HUES48 (cell line): Measurements from ENCODE around the gene RIPOR2.
A peak's percentile ranks its signal among the peaks of the same experiment; 100 is the strongest.

ENCODE experiments used
- H3K27ac ChIP-seq: one replicate; pipeline ENCODE4 v1.7.0; 2013; ENCODE audit warnings: low read depth, low read length, inconsistent platforms
- H3K27me3 ChIP-seq: 2 replicates; pipeline ENCODE4 v1.6.1; 2013; ENCODE audit warnings: mild to moderate bottlenecking, low read length; ENCODE audit not compliant: control insufficient read depth, insufficient read depth
- H3K36me3 ChIP-seq: 2 replicates; pipeline ENCODE4 v1.6.1; 2013; ENCODE audit warnings: low read length; ENCODE audit not compliant: control insufficient read depth, insufficient read depth
- H3K4me1 ChIP-seq: 2 replicates; pipeline ENCODE4 v1.6.1; 2013; ENCODE audit warnings: mild to moderate bottlenecking, low read length; ENCODE audit not compliant: control insufficient read depth, insufficient read depth
- H3K4me3 ChIP-seq: 2 replicates; pipeline ENCODE4 v1.5.1; 2013; ENCODE audit warnings: mild to moderate bottlenecking, low read depth, low read length
- H3K9ac ChIP-seq: 2 replicates; pipeline ENCODE4 v1.6.1; 2013; ENCODE audit warnings: mild to moderate bottlenecking, low read depth, low read length, moderate library complexity
- H3K9me3 ChIP-seq: 2 replicates; pipeline ENCODE4 v1.6.1; 2013; ENCODE audit warnings: low read length; ENCODE audit not compliant: control insufficient read depth, insufficient read depth

RIPOR2 gene

DNA sequence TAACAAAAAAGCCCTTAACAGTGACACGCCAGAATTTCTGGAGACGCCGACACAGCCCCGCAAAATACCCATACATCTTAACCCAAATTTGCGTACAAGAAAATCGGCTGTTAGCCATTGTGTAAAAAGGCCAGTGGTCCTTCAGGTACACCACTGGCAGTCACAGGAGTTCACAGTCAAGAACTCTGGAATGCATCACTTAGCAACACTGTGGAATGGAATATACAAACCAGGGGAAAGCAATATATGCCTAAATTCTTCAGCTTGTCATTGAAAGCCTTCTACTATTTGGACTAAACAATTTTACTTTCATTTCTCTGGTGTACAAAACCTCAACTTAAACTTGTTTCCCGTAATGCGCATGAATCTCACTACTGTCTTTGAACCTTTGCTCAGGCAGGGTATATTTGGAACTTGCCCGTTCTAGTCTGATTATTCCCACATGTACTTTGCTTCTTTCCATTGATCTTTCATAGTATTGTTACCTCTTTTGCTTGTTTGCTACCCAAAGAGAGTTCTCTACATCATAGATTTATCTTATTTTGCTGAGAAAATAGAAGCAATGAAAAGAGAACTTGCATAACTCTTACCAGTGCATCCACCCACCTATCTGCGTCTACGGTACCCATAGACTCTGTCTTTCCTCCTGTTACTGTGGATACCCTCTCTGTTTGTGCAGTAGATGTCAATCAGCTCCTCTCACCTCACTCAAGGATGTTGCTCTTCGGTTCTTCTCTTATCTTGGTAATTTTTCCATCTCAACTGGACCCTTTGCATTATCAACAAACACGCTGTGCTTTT is 136.8 kb downstream of the RIPOR2 start, which contains the start of gene ARMH2:
TSS of gene ARMH2 (minus strand) at position 178 of the 801 bp plus-strand sequence. CDS start at position 118, 60 bp downstream.
- H3K4me1 ChIP-seq, result peaks cover 5% of the 10 kb centered on the region; the same call in 1 of the 2 replicates

GRCh38 chr6:24797596-24798216 is 138.1 kb downstream of the RIPOR2 start:
- Histone ChIP-seq H3K9ac (no peak overlapping the region), H3K9me3 (no peaks in the 10 kb centered on the region), H3K36me3 (no peaks in the 10 kb centered on the region), H3K27me3 (no peaks in the 10 kb centered on the region), H3K4me1 (peaks cover 5% of the 10 kb centered on the region; the same call in 1 of the 2 replicates), H3K27ac (no peak overlapping the region), H3K4me3 (no peak overlapping the region)

More for the DNA sequence above, 136.8 kb downstream of the RIPOR2 start, which contains the start of gene ARMH2:
- H3K4me3 ChIP-seq, result no peak within 1 kb of the TSS
- no peaks in the 10 kb centered on the region for H3K36me3 ChIP-seq
- no peaks in the 10 kb centered on the region for H3K27me3 ChIP-seq
- no peak within 1 kb of the TSS for H3K9ac ChIP-seq
- no peaks in the 10 kb centered on the region for H3K9me3 ChIP-seq
- no peak within 1 kb of the TSS for H3K27ac ChIP-seq

GRCh38 chr6:24796616-24797290 is 139.0 kb downstream of the RIPOR2 start:
- Histone ChIP-seq H3K9me3 (no peaks in the 10 kb centered on the region), H3K36me3 (no peaks in the 10 kb centered on the region)

DNA sequence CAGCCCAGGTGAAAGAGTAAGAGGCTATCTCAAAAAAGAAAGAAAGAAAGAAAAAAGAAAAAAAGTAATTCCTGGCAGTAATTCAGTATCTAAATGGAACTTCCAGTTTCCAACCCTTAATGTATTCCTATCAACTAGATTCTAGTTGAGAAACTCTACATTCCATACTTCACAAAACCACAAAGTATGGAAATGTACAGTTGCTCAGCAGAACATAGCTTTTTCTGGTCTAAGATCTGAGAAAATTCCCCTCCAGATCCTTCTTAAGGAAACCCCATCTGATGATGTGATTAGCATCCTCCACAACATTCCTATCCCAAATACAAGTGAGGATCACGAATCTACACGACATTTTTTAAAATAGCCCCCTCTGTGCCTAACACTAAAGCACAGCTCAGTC is 140.7 kb downstream of the RIPOR2 start:
- Histone ChIP-seq H3K4me3 (no peak overlapping the region), H3K4me1 (peaks cover 5% of the 10 kb centered on the region; the same call in 1 of the 2 replicates), H3K9ac (no peak overlapping the region), H3K36me3 (no peaks in the 10 kb centered on the region), H3K27me3 (no peaks in the 10 kb centered on the region), H3K9me3 (no peaks in the 10 kb centered on the region), H3K27ac (no peak overlapping the region)

More at GRCh38 chr6:24796616-24797290, 139.0 kb downstream of the RIPOR2 start:
- no peak overlapping the region for H3K27ac ChIP-seq
- no peaks in the 10 kb centered on the region for H3K27me3 ChIP-seq
- H3K9ac ChIP-seq, result no peak overlapping the region
- peaks cover 5% of the 10 kb centered on the region; the same call in 1 of the 2 replicates for H3K4me1 ChIP-seq
- H3K4me3 ChIP-seq, result no peak overlapping the region

- H3K9me3 ChIP-seq, result no peaks in the 10 kb centered on the region
- peaks cover 52% of the 10 kb centered on the region for H3K36me3 ChIP-seq
- H3K4me1 ChIP-seq, result no peaks in the 10 kb centered on the region
- no peak overlapping the region for H3K9ac ChIP-seq
- no peaks in the 10 kb centered on the region for H3K27me3 ChIP-seq
- no peak overlapping the region for H3K27ac ChIP-seq
- H3K4me3 ChIP-seq, result no peak overlapping the region
These were observed 147.6 kb downstream of the RIPOR2 start for GRCh38 chr6:24788031-24788665.

- no peaks in the 10 kb centered on the region for H3K27me3 ChIP-seq
- no peaks in the 10 kb centered on the region for H3K9me3 ChIP-seq
- H3K27ac ChIP-seq, result no peak overlapping the region
- peaks cover 89% of the 10 kb centered on the region for H3K36me3 ChIP-seq
- H3K4me1 ChIP-seq, result peaks cover 12% of the 10 kb centered on the region
- no peak overlapping the region for H3K9ac ChIP-seq
- no peak overlapping the region for H3K4me3 ChIP-seq
These were observed 155.6 kb downstream of the RIPOR2 start for GRCh38 chr6:24780206-24780605.

- H3K9ac ChIP-seq, result no peak overlapping the region
- H3K9me3 ChIP-seq, result no peaks in the 10 kb centered on the region
- peaks cover 12% of the 10 kb centered on the region for H3K4me1 ChIP-seq
- no peaks in the 10 kb centered on the region for H3K27me3 ChIP-seq
- H3K4me3 ChIP-seq, result no peak overlapping the region
- no peak overlapping the region for H3K27ac ChIP-seq
- peaks cover 82% of the 10 kb centered on the region for H3K36me3 ChIP-seq
These were observed 156.2 kb downstream of the RIPOR2 start for GRCh38 chr6:24779416-24780016.

DNA sequence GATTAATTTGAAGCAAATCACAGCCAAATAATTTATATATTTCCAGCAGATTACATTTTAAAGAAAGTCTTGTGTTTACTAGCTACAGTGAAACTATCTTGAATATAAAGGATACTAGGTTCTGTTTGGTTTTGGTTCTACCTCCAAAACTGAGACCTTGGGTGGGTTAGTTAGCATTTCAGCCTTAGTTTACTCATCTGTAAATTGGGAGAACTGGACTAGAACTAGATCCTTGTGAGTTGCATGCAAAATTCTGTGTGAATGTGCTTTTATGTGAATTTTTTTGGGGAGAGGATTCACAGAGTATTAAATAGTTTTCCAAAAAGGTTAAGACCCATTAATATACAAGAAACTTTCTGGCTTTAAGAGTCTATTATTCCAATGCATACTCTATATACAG is 156.9 kb downstream of the RIPOR2 start:
- Histone ChIP-seq H3K36me3 (peaks cover 76% of the 10 kb centered on the region), H3K4me1 (peaks cover 15% of the 10 kb centered on the region), H3K27me3 (no peaks in the 10 kb centered on the region), H3K9ac (no peak overlapping the region), H3K27ac (no peak overlapping the region), H3K9me3 (no peaks in the 10 kb centered on the region), H3K4me3 (no peak overlapping the region)

GRCh38 chr6:24778121-24778520 is 157.6 kb downstream of the RIPOR2 start:
- Histone ChIP-seq H3K27ac (no peak overlapping the region), H3K4me1 (peaks cover 15% of the 10 kb centered on the region), H3K9me3 (no peaks in the 10 kb centered on the region), H3K4me3 (no peak overlapping the region), H3K36me3 (peaks cover 68% of the 10 kb centered on the region), H3K27me3 (no peaks in the 10 kb centered on the region), H3K9ac (no peak overlapping the region)

DNA sequence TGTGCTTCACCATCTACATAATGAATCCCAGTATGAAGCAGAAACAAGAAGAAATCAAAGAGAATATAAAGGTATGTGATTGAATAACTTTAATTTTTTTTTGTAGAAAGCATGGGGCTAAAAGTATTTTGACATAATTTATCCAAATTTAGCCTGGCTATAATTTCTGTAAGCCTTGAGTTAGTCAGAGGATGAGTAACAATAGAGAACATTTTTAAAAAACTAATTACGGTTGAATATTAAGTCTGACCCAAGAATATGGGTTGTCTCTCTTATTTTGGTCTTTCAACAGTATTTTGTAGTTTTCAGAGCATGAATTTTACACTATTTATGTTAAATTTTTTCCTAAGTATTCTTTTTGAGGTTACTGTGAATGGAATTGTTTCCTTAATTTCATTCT is 158.5 kb downstream of the RIPOR2 start:
- Histone ChIP-seq H3K4me3 (peak overlapping the region; percentile 93), H3K27me3 (no peaks in the 10 kb centered on the region), H3K36me3 (peaks cover 59% of the 10 kb centered on the region), H3K4me1 (peaks cover 15% of the 10 kb centered on the region), H3K9me3 (no peaks in the 10 kb centered on the region), H3K27ac (no peak overlapping the region), H3K9ac (no peak overlapping the region)
